Loucy (cell line): Measurements from ENCODE around the gene RPS23.

Source experiments
- H2AFZ ChIP-seq: fragments of 200-600 bp; sonication (generic); 2 replicates; pipeline ENCODE4 v1.6.0; 2016; ENCODE audit warnings: antibody characterized with exemption, mild to moderate bottlenecking, low read length, moderate library complexity
- H3F3A ChIP-seq: fragments of 200-600 bp; 2 replicates; pipeline ENCODE4 v1.6.0; 2016; ENCODE audit warnings: antibody characterized with exemption, low read depth, mild to moderate bottlenecking
- H3K27me3 ChIP-seq: fragments of 200-600 bp; sonication (generic); 2 replicates; pipeline ENCODE4 v1.6.1; 2014; ENCODE audit warnings: low read length, mild to moderate bottlenecking; ENCODE audit not compliant: insufficient read depth, poor library complexity, severe bottlenecking
- H3K36me3 ChIP-seq: fragments of 200-600 bp; sonication (generic); 2 replicates; pipeline ENCODE4 v1.6.1; 2016; ENCODE audit warnings: low read length; ENCODE audit not compliant: insufficient read depth
- H3K4me1 ChIP-seq: fragments of 200-600 bp; sonication (generic); 2 replicates; pipeline ENCODE4 v1.5.1; 2014; ENCODE audit warnings: low read length, mild to moderate bottlenecking; ENCODE audit not compliant: insufficient read depth, poor library complexity, severe bottlenecking
- H3K4me2 ChIP-seq: fragments of 200-600 bp; sonication (generic); 2 replicates; pipeline ENCODE4 v1.6.0; 2014; ENCODE audit warnings: antibody characterized with exemption, low read length, low read depth, mild to moderate bottlenecking; ENCODE audit not compliant: poor library complexity, severe bottlenecking
- H3K4me3 ChIP-seq: fragments of 200-600 bp; sonication (generic); 2 replicates; pipeline ENCODE4 v1.5.1; 2014; ENCODE audit warnings: low read length, mild to moderate bottlenecking, mixed read lengths; ENCODE audit not compliant: poor library complexity, severe bottlenecking
- H3K79me2 ChIP-seq: fragments of 200-600 bp; sonication (generic); 2 replicates; pipeline ENCODE4 v1.6.1; 2014; ENCODE audit warnings: low read length; ENCODE audit not compliant: insufficient read depth
- H3K9ac ChIP-seq: fragments of 200-600 bp; sonication (generic); 2 replicates; pipeline ENCODE4 v1.6.0; 2014; ENCODE audit warnings: mild to moderate bottlenecking, low read depth, low read length, moderate library complexity; ENCODE audit not compliant: poor library complexity, severe bottlenecking
- H3K9me2 ChIP-seq: fragments of 200-600 bp; sonication (generic); replicated peaks from 2 replicates; pipeline ENCODE4 v1.6.1; 2016; ENCODE audit warnings: low read depth, low read length, mixed read lengths
- H3K9me3 ChIP-seq: fragments of 200-600 bp; sonication (generic); 2 replicates; pipeline ENCODE4 v1.6.1; 2014; ENCODE audit warnings: mild to moderate bottlenecking, antibody characterized with exemption, low read length, low read depth; ENCODE audit not compliant: insufficient read depth
- H4K20me1 ChIP-seq: fragments of 200-600 bp; sonication (generic); 2 replicates; pipeline ENCODE4 v1.6.0; 2014; ENCODE audit warnings: antibody characterized with exemption, low read length, mild to moderate bottlenecking; ENCODE audit not compliant: insufficient read depth, poor library complexity, severe bottlenecking
- EZH2phosphoT487 ChIP-seq: fragments of 200-600 bp; IDR thresholded peaks from 2 replicates; pipeline ENCODE4 v1.6.1; 2018; ENCODE audit warnings: antibody characterized with exemption, mild to moderate bottlenecking, moderate library complexity, borderline replicate concordance
- TF ChIP-seq, protein P1 (sequence below): fragments of 200-600 bp; sonication (generic); conservative IDR thresholded peaks from 2 replicates; pipeline ENCODE4 v1.5.1; 2014; ENCODE audit warnings: mild to moderate bottlenecking, antibody characterized with exemption, low read length

RPS23 gene

DNA sequence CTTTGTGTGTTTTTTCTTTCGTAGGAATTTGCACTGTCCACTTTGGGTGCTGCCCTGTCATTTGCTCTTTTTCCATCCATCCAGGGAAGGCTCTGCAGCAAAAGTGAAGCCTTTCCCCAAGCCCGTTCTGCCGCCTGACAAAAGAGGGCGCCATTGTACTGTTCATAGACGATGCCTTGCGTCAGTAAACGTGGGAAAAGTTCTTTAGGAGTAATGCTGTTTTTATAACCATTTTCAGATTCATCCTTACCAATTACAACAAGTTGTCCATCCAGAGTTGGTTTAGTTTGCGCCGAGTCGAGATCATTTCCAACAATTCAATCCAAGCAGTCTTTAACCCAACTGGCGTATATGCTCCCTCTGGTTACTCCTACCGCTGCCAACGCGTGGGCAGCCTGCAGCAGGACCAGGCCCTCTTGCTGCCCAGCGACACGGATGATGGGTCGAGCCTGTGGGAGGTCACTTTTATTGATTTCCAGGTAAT is 34.3 kb upstream of the RPS23 start:
- Histone ChIP-seq H3K4me1 (peaks cover 48% of the 10 kb centered on the region), H3K9ac (no peak overlapping the region), H3K9me2 (no peaks in the 10 kb centered on the region), H3F3A (no peaks in the 10 kb centered on the region), H3K4me2 (no peak overlapping the region), H3K27me3 (no peaks in the 10 kb centered on the region), H3K9me3 (no peaks in the 10 kb centered on the region), H3K79me2 (no peaks in the 10 kb centered on the region), H3K36me3 (no peaks in the 10 kb centered on the region), H2AFZ (no peak overlapping the region), H3K4me3 (no peak overlapping the region), H4K20me1 (no peaks in the 10 kb centered on the region)
- TF ChIP-seq EZH2phosphoT487 = no peak
- TF ChIP-seq, protein P1, sequence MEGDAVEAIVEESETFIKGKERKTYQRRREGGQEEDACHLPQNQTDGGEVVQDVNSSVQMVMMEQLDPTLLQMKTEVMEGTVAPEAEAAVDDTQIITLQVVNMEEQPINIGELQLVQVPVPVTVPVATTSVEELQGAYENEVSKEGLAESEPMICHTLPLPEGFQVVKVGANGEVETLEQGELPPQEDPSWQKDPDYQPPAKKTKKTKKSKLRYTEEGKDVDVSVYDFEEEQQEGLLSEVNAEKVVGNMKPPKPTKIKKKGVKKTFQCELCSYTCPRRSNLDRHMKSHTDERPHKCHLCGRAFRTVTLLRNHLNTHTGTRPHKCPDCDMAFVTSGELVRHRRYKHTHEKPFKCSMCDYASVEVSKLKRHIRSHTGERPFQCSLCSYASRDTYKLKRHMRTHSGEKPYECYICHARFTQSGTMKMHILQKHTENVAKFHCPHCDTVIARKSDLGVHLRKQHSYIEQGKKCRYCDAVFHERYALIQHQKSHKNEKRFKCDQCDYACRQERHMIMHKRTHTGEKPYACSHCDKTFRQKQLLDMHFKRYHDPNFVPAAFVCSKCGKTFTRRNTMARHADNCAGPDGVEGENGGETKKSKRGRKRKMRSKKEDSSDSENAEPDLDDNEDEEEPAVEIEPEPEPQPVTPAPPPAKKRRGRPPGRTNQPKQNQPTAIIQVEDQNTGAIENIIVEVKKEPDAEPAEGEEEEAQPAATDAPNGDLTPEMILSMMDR = peak; percentile 100

- no peak for TF ChIP-seq EZH2phosphoT487
- TF ChIP-seq, protein P1 = no peak
- Histone ChIP-seq H3K9ac (no peak overlapping the region), H2AFZ (no peak overlapping the region), H3K79me2 (no peaks in the 10 kb centered on the region), H3K9me2 (no peaks in the 10 kb centered on the region), H4K20me1 (no peaks in the 10 kb centered on the region), H3K4me3 (no peak overlapping the region), H3K27me3 (no peaks in the 10 kb centered on the region), H3F3A (no peaks in the 10 kb centered on the region), H3K36me3 (no peaks in the 10 kb centered on the region), H3K9me3 (no peaks in the 10 kb centered on the region), H3K4me2 (no peak overlapping the region), H3K4me1 (peaks cover 16% of the 10 kb centered on the region)
Observed at GRCh38 chr5:82309091-82309531, 31.0 kb upstream of the RPS23 start.

GRCh38 chr5:82308416-82308815 is 30.3 kb upstream of the RPS23 start:
- no peaks in the 10 kb centered on the region for H3K27me3 ChIP-seq
- peaks cover 10% of the 10 kb centered on the region for H3K4me1 ChIP-seq
- no peaks in the 10 kb centered on the region for H3F3A ChIP-seq
- no peak overlapping the region for H3K4me2 ChIP-seq
- no peak overlapping the region for H3K4me3 ChIP-seq
- no peaks in the 10 kb centered on the region for H4K20me1 ChIP-seq
- no peaks in the 10 kb centered on the region for H3K9me3 ChIP-seq
- no peaks in the 10 kb centered on the region for H3K36me3 ChIP-seq
- TF ChIP-seq, protein P1 = no peak
- H3K9ac ChIP-seq = no peak overlapping the region
- H2AFZ ChIP-seq = no peak overlapping the region
- H3K9me2 ChIP-seq = no peaks in the 10 kb centered on the region
- no peaks in the 10 kb centered on the region for H3K79me2 ChIP-seq
